BJ (cell line): ENCODE data around the gene SLC25A11. TPM values are rescaled to one million over a fixed set of nuclear protein-coding genes. Genes with fewer than 3 reads are reported as not detected.

ENCODE experiments used
- CTCF ChIA-PET: fragments of 350-600 bp; formaldehyde crosslinking; extraction: SDS; loops from one replicate; lab custom pipeline; 2021; ENCODE audit warnings: antibody characterized with exemption, inconsistent platforms; lab: Yijun Ruan, JAX
- POLR2A ChIA-PET: fragments of 300-600 bp; sonication (Branson Sonifier 250); formaldehyde crosslinking; extraction: SDS; loops from one replicate; lab custom pipeline; 2021; ENCODE audit warnings: antibody characterized with exemption; lab: Charles Lee
- DNase-seq: peaks from one replicate; pipeline ENCODE4 v3.0.0-alpha.2; 2011; ENCODE audit warnings: low read depth
- H3K27me3 ChIP-seq: 2 replicates; pipeline ENCODE4 v1.6.0; 2011; ENCODE audit warnings: low read length; ENCODE audit not compliant: control insufficient read depth, insufficient read depth
- H3K36me3 ChIP-seq: 2 replicates; pipeline ENCODE4 v1.5.1; 2011; ENCODE audit warnings: low read length; ENCODE audit not compliant: control insufficient read depth, insufficient read depth
- H3K4me3 ChIP-seq: 2 replicates; pipeline ENCODE4 v1.5.1; 2011; ENCODE audit warnings: low read depth, mild to moderate bottlenecking, control low read depth, low read length
- CTCF ChIP-seq: IDR thresholded peaks from 2 replicates; pipeline ENCODE4 v1.5.1; 2011; ENCODE audit warnings: low read depth, mild to moderate bottlenecking, control low read depth, inconsistent platforms, low read length, moderate library complexity; ENCODE audit not compliant: insufficient read depth
- polyA plus RNA-seq: library from polyadenylated mRNA; depleted of rRNA; stranded (reverse); fragments of >200 nt; gene quantifications from 2 replicates; pipeline ENCODE4 v1.2.3, GENCODE V29; 2011

SLC25A11 gene
- polyA plus RNA-seq, 1 experiment = 70.7 TPM

DNA sequence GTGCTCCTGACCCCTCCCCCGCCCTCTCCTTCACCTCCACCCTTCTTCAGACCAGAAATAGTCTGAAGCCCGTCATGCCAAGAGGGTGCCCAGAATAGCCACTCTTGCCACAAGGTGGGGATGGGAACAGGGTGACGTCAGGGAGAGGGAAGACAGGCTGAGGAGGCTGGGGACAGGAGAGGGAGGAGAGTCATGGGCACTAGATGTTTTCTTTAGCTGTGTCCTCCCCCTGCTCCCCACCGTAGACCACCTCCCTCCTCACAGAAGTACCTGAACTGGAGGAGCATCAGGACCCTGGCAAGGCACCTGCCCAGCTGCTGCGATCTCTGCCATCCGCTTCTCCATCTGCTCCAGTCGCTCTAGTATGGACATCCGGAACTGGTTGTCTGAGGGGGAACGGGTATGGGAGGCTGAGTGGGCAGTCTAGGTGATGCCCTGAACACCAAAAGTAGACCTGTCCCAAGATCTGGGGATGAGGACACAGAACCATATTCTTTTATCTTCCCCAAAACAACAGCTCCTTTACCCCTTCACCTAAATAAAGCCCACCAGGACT, 34.3 kb upstream of the SLC25A11 start:
- no peaks in the 10 kb centered on the region for H3K27me3 ChIP-seq
- no peak overlapping the region for H3K4me3 ChIP-seq
- H3K36me3 ChIP-seq = peaks cover 26% of the 10 kb centered on the region
- DNase-seq = no peak
- ChIA-PET POLR2A (no interaction called here), CTCF (interaction anchor here (1.0 to 1.5 kb wide), 3 partner anchors 34 to 65 kb away, joined by 3 read pairs; partner anchors contain the start of genes RNF167 and SLC25A11)
- no peak for TF ChIP-seq CTCF

DNA sequence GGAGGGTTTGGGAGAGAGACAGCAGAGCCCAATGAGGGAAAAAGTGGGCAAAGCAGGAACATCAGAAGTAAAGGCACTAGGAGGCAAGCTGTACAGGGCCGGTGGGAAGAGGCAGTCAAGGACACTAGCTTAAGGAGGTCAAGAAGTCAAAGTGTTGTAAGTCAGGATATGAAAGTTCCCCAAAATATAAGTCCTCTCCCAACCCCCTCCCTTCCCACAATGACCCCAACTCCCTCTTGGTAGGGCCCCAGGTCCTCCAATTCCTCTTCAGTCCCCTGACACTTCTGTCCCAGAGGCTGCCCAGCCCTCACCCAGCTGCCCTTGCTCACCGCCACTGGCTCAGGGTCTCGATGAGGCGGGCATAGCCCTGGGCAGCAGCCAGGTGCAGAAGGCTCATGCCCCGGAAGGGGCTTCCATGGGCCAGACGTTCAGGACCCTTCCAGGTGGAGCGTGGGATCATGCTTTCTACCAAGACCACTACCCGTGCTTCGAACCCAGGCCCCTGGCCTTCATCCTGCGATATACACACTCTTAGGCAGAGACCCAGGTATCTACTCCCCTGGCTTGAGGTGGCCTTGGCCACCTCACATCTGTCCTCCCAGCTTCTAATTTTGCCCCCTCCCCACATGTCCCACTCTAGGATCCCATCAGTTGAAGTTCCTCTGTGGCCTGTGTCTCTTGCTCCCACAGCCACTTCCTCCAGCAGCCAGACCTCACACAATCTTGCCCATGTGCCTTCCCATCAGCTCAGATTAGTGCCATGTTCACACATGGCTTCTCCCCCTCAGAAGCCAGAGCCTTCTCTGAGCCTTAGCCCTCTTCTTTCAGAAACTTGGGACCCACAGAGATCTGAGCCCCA, 33.6 kb upstream of the SLC25A11 start:
- Histone ChIP-seq H3K36me3 (peaks cover 22% of the 10 kb centered on the region), H3K4me3 (no peak overlapping the region), H3K27me3 (no peaks in the 10 kb centered on the region)
- DNase-seq = no peak
- ChIA-PET POLR2A (no interaction called here), CTCF (interaction anchor here (1.0 to 1.2 kb wide), 2 partner anchors 13 to 33 kb away, joined by 3 to 4 read pairs; partner anchors contain the start of genes RNF167 and SLC25A11)
- TF ChIP-seq CTCF = no peak

GRCh38 chr17:4972752-4973151, 32.9 kb upstream of the SLC25A11 start:
- ChIA-PET POLR2A (no interaction called here), CTCF (interaction anchor here (1.0 to 4.6 kb wide), 2 partner anchors 8 to 13 kb away, joined by 4 to 40 read pairs; no protein-coding TSS in a partner anchor)
- Histone ChIP-seq H3K4me3 (no peak overlapping the region), H3K27me3 (no peaks in the 10 kb centered on the region), H3K36me3 (peaks cover 21% of the 10 kb centered on the region)
- TF ChIP-seq CTCF = no peak
- DNase-seq = no peak

- Histone ChIP-seq H3K27me3 (no peaks in the 10 kb centered on the region), H3K36me3 (peaks cover 16% of the 10 kb centered on the region), H3K4me3 (no peak overlapping the region)
- DNase-seq = no peak
- TF ChIP-seq CTCF = no peak
- POLR2A ChIA-PET = no interaction called here
- CTCF ChIA-PET = interaction anchor here (4.6 kb wide), 1 partner anchor 8 kb away, joined by 40 read pairs; no protein-coding TSS in a partner anchor
Measured at GRCh38 chr17:4972322-4972721, 32.5 kb upstream of the SLC25A11 start.

DNA sequence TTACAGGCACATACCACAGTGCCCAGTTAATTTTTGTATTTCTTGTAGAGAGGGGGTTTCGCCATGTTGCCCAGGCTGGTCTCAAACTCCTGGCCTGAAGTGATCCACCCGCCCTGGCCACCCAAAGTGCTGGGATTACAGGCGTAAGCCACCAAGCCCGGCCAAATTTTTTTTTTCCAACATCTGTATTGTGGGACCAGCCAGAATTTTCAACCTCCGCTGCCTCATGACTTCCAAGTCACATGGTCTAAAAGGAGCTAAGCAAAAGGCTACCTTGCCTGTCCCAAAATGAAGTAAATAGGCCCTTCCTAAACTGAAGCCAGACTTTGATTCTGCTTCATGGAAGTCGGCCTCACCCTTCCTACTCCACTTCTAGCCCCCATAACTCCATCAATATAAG, 32.0 kb upstream of the SLC25A11 start:
- ChIA-PET POLR2A (no interaction called here), CTCF (interaction anchor here (0.6 to 4.6 kb wide), 3 partner anchors 9 to 64 kb away, joined by 4 to 40 read pairs (median 7); no protein-coding TSS in a partner anchor)
- no peak overlapping the region for H3K4me3 ChIP-seq
- DNase-seq = no peak
- no peak for TF ChIP-seq CTCF
- peaks cover 14% of the 10 kb centered on the region for H3K36me3 ChIP-seq
- no peaks in the 10 kb centered on the region for H3K27me3 ChIP-seq
